GM23248 (cell line): Measurements from ENCODE around the gene SERPINC1. TPM values are rescaled to one million over a fixed set of nuclear protein-coding genes. Genes with fewer than 3 reads are reported as not detected.

Source experiments
- DNase-seq: peaks from one replicate; pipeline ENCODE4 v3.0.0-alpha.2; 2015
- H2AFZ ChIP-seq: fragments of 200-600 bp; sonication (generic); 2 replicates; pipeline ENCODE4 v1.6.1; 2016; ENCODE audit warnings: antibody characterized with exemption
- H3F3A ChIP-seq: fragments of 200-600 bp; sonication (generic); 2 replicates; pipeline ENCODE4 v1.6.1; 2016; ENCODE audit warnings: mild to moderate bottlenecking, antibody characterized with exemption, mixed run types; ENCODE audit not compliant: insufficient read depth
- H3K27ac ChIP-seq: fragments of 200-600 bp; sonication (generic); 2 replicates; pipeline ENCODE4 v1.5.1; 2016; ENCODE audit warnings: mild to moderate bottlenecking
- H3K27me3 ChIP-seq: fragments of 200-600 bp; sonication (generic); replicated peaks from 2 replicates; pipeline ENCODE4 v1.6.1; 2016; ENCODE audit warnings: mild to moderate bottlenecking; ENCODE audit not compliant: insufficient read depth
- H3K36me3 ChIP-seq: fragments of 200-600 bp; sonication (generic); 2 replicates; pipeline ENCODE4 v1.6.1; 2016; ENCODE audit warnings: low read depth, mild to moderate bottlenecking
- H3K4me1 ChIP-seq: fragments of 200-600 bp; sonication (generic); 2 replicates; pipeline ENCODE4 v1.6.1; 2016; ENCODE audit warnings: mild to moderate bottlenecking; ENCODE audit not compliant: insufficient read depth
- H3K4me2 ChIP-seq: fragments of 200-600 bp; sonication (generic); one replicate; pipeline ENCODE4 v1.6.1; 2016; ENCODE audit warnings: mild to moderate bottlenecking; ENCODE audit not compliant: unreplicated experiment
- H3K4me3 ChIP-seq: fragments of 200-600 bp; sonication (generic); 2 replicates; pipeline ENCODE4 v1.5.1; 2016; ENCODE audit warnings: mild to moderate bottlenecking
- H3K79me2 ChIP-seq: fragments of 200-600 bp; sonication (generic); 2 replicates; pipeline ENCODE4 v1.6.1; 2016; ENCODE audit warnings: mild to moderate bottlenecking; ENCODE audit not compliant: insufficient read depth
- H3K9ac ChIP-seq: fragments of 200-600 bp; sonication (generic); 2 replicates; pipeline ENCODE4 v1.6.1; 2016; ENCODE audit warnings: mild to moderate bottlenecking
- H3K9me2 ChIP-seq: fragments of 200-600 bp; sonication (generic); 2 replicates; pipeline ENCODE4 v1.6.1; 2016; ENCODE audit warnings: mixed run types, mild to moderate bottlenecking, moderate library complexity; ENCODE audit not compliant: insufficient read depth
- H3K9me3 ChIP-seq: fragments of 200-600 bp; sonication (generic); one replicate; pipeline ENCODE4 v1.6.1; 2017; ENCODE audit warnings: low read depth
- H4K20me1 ChIP-seq: fragments of 200-600 bp; sonication (generic); 2 replicates; pipeline ENCODE4 v1.6.0; 2016; ENCODE audit not compliant: insufficient read depth
- EZH2 ChIP-seq: fragments of 200-600 bp; sonication (generic); IDR thresholded peaks from 2 replicates; pipeline ENCODE4 v1.6.1; 2018; ENCODE audit warnings: antibody characterized with exemption, mild to moderate bottlenecking; ENCODE audit not compliant: insufficient read depth, poor library complexity, severe bottlenecking
- EZH2phosphoT487 ChIP-seq: fragments of 200-600 bp; sonication (generic); IDR thresholded peaks from 2 replicates; pipeline ENCODE4 v1.6.1; 2018; ENCODE audit warnings: antibody characterized with exemption, moderate library complexity, mild to moderate bottlenecking, low read depth; ENCODE audit not compliant: insufficient read depth
- WGBS, 2 experiments: methylation state at CpG; one replicate each; pipeline ENCODE4 v1.1.6; 2015 to 2017; ENCODE audit warnings: low lambda C conversion rate in 2 of 2, low coverage in 1 of 2; ENCODE audit errors: missing lambda C conversion rate in 2 of 2; 5-methylcytosine and 5-hydroxymethylcytosine counted together
- in situ Hi-C: fragments of 300-500 bp; cut with MboI; formaldehyde crosslinking; loops from 2 replicates; pipeline ENCODE4 v1.15.0; 2020
- polyA plus RNA-seq: library from polyadenylated mRNA; unstranded; fragments of >200 nt; fragmentation: Nextera tagmentation; extraction: Ambion mirVana; gene quantifications from 2 replicates; pipeline ENCODE4 v1.2.1, GENCODE V29; 2016
- total RNA-seq: library from RNA; depleted of rRNA; stranded (reverse); fragments of >200 nt; shearing (Covaris generic); gene quantifications from 2 replicates; pipeline ENCODE4 v1.2.3, GENCODE V29; 2014

Gene SERPINC1
- total and polyA plus RNA-seq, 2 experiments from 2014 or later, result not detected

- in situ Hi-C loops, result no loop called here
- Histone ChIP-seq H3K4me1 (no peaks in the 10 kb centered on the region), H3K27me3 (no peaks in the 10 kb centered on the region), H4K20me1 (no peaks in the 10 kb centered on the region), H3K9me3 (no peaks in the 10 kb centered on the region), H3K79me2 (no peaks in the 10 kb centered on the region), H3K9me2 (no peaks in the 10 kb centered on the region), H3K36me3 (no peaks in the 10 kb centered on the region), H2AFZ (no peak overlapping the region), H3K4me3 (no peak overlapping the region), H3K4me2 (no peak overlapping the region), H3F3A (no peaks in the 10 kb centered on the region), H3K9ac (no peak overlapping the region), H3K27ac (no peak overlapping the region)
- WGBS, 2 experiments, result 52 to 65% methylated on average over 2 of the region's 2 CpGs
- no peak for DNase-seq
- TF ChIP-seq EZH2phosphoT487, result no peak
- no peak for TF ChIP-seq EZH2
These were observed 1.5 kb downstream of the SERPINC1 start for GRCh38 chr1:173915596-173915995.

GRCh38 chr1:173914366-173914871, 2.7 kb downstream of the SERPINC1 start:
- Histone ChIP-seq H3K9me2 (no peaks in the 10 kb centered on the region), H3K79me2 (no peaks in the 10 kb centered on the region), H3F3A (no peaks in the 10 kb centered on the region), H3K27ac (no peak overlapping the region), H4K20me1 (no peaks in the 10 kb centered on the region), H3K36me3 (no peaks in the 10 kb centered on the region), H3K9me3 (no peaks in the 10 kb centered on the region), H3K27me3 (no peaks in the 10 kb centered on the region), H2AFZ (no peak overlapping the region), H3K4me3 (no peak overlapping the region), H3K9ac (no peak overlapping the region), H3K4me2 (no peak overlapping the region), H3K4me1 (no peaks in the 10 kb centered on the region)
- WGBS, 2 experiments, result 53 to 54% methylated on average over 13 of the region's 13 CpGs
- no peak for TF ChIP-seq EZH2phosphoT487
- no peak for TF ChIP-seq EZH2
- in situ Hi-C loops, result no loop called here
- peak; percentile 53 for DNase-seq

DNA sequence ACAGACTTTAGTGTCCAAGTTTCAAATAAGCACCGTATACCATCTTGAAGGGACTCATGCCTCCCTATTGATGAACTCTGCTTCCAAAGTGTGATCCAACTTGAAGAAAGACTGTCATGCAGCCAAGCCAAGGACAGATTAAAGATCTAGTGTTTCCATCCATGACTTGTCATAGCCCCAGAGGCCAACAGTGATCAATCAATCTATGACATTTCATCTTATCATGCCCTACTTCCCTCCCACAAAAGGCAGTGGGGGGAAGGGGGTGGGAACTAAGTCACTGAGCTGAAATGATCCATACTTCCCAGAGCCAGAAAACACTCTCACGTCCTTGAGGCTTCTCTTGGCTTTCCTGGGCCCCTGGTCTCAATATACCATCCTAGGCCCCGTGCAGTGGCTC, 4.0 kb downstream of the SERPINC1 start:
- no peaks in the 10 kb centered on the region for H3F3A ChIP-seq
- WGBS, 2 experiments, result 63 to 74% methylated on average over 3 of the region's 3 CpGs
- TF ChIP-seq EZH2 (no peak), EZH2phosphoT487 (no peak)
- H2AFZ ChIP-seq, result no peak overlapping the region
- no peaks in the 10 kb centered on the region for H4K20me1 ChIP-seq
- H3K9me2 ChIP-seq, result no peaks in the 10 kb centered on the region
- H3K4me1 ChIP-seq, result no peaks in the 10 kb centered on the region
- no peaks in the 10 kb centered on the region for H3K9me3 ChIP-seq
- H3K36me3 ChIP-seq, result no peaks in the 10 kb centered on the region
- DNase-seq, result no peak
- H3K79me2 ChIP-seq, result no peaks in the 10 kb centered on the region
- in situ Hi-C loops, result no loop called here
- H3K4me3 ChIP-seq, result no peak overlapping the region
- H3K4me2 ChIP-seq, result no peak overlapping the region
- H3K27ac ChIP-seq, result no peak overlapping the region
- no peaks in the 10 kb centered on the region for H3K27me3 ChIP-seq
- no peak overlapping the region for H3K9ac ChIP-seq

GRCh38 chr1:173903827-173904531, 13.1 kb downstream of the SERPINC1 start:
- no peaks in the 10 kb centered on the region for H3K36me3 ChIP-seq
- in situ Hi-C loops, result no loop called here
- no peaks in the 10 kb centered on the region for H3K27me3 ChIP-seq
- no peak for TF ChIP-seq EZH2
- no peak for TF ChIP-seq EZH2phosphoT487
- DNase-seq, result no peak
- H3K4me1 ChIP-seq, result no peaks in the 10 kb centered on the region
- no peaks in the 10 kb centered on the region for H3F3A ChIP-seq
- no peak overlapping the region for H3K27ac ChIP-seq
- no peaks in the 10 kb centered on the region for H3K9me2 ChIP-seq
- no peak overlapping the region for H2AFZ ChIP-seq
- H3K9me3 ChIP-seq, result no peaks in the 10 kb centered on the region
- 98% methylated on average over 6 of the region's 6 CpGs for WGBS, 2 experiments
- no peaks in the 10 kb centered on the region for H3K79me2 ChIP-seq
- H4K20me1 ChIP-seq, result no peaks in the 10 kb centered on the region
- no peak overlapping the region for H3K4me3 ChIP-seq
- no peak overlapping the region for H3K9ac ChIP-seq
- H3K4me2 ChIP-seq, result no peak overlapping the region
